Measurements from ENCODE around the gene NOG.

- no peak for TF ChIP-seq TFCP2L1 (CRISPR knock-in tag; IDR thresholded peaks at IDR 0.05)
- no peak for TF ChIP-seq REST (IDR thresholded peaks at IDR 0.05)
- TF ChIP-seq KDM1A (IDR thresholded peaks at IDR 0.05; ENCODE audit: low read depth): no peak
- peak; percentile 99 for TF ChIP-seq CTCF (IDR thresholded peaks at IDR 0.05)
- TF ChIP-seq POLR2A (IDR thresholded peaks at IDR 0.05; ENCODE audit: low read length): no peak
- TF ChIP-seq BHLHE40 (IDR thresholded peaks at IDR 0.05; ENCODE audit: low read depth, low read length): no peak
- no peak for TF ChIP-seq KDM5A (IDR thresholded peaks at IDR 0.05)
- TF ChIP-seq EHMT2 (IDR thresholded peaks at IDR 0.05; ENCODE audit: low read depth): no peak
- TF ChIP-seq MYC (IDR thresholded peaks at IDR 0.05; ENCODE audit: borderline replicate concordance, low read length): no peak
- no peak for TF ChIP-seq EP300 (IDR thresholded peaks at IDR 0.05)
- peak; percentile 4; a peak in 1 of 4 replicates for TF ChIP-seq CEBPB (IDR thresholded peaks at IDR 0.05)
Observed at GRCh38 chr17:56592487-56593085, 913 bp upstream of the NOG start.

Data from A549 (cell line).